HK-2 (cell line): ENCODE results near the gene RBM44.
"Not testable (repeated sequence)": the region's sequence is repeated elsewhere in the genome, so short reads cannot be mapped to it uniquely, and the experiment has no call there.

ENCODE experiments used
- DNase-seq: peaks from one replicate; pipeline ENCODE4 v3.0.0-alpha.2; 2018; ENCODE audit not compliant: unreplicated experiment

Gene RBM44

GRCh38 chr2:237858294-237859081 lies 59.9 kb downstream of the RBM44 start:
- peak; percentile 64 for DNase-seq

GRCh38 chr2:237859082-237859433 lies 60.5 kb downstream of the RBM44 start:
- DNase-seq: no peak

GRCh38 chr2:237859533-237860272 lies 61.1 kb downstream of the RBM44 start, which contains the start of gene RAMP1:
Gene RAMP1 (plus strand): TSS chr2:237859623. CDS start chr2:237859676, 53 bp downstream.
- no peak for DNase-seq

- no peak for DNase-seq
Observed at GRCh38 chr2:237860273-237860935, 61.8 kb downstream of the RBM44 start.

- no peak for DNase-seq
Observed at GRCh38 chr2:237861875-237862527, 63.4 kb downstream of the RBM44 start.

- no peak for DNase-seq
Observed at GRCh38 chr2:237862528-237862895, 63.9 kb downstream of the RBM44 start.

GRCh38 chr2:237863102-237863511 lies 64.5 kb downstream of the RBM44 start:
- no peak for DNase-seq

- no peak for DNase-seq
Observed at GRCh38 chr2:237863689-237864443, 65.3 kb downstream of the RBM44 start.

GRCh38 chr2:237864444-237864931 lies 65.9 kb downstream of the RBM44 start:
- no peak for DNase-seq

GRCh38 chr2:237864940-237865622 lies 66.5 kb downstream of the RBM44 start:
- DNase-seq: peak; percentile 25

- no peak for DNase-seq
Observed at GRCh38 chr2:237865623-237866041, 67.1 kb downstream of the RBM44 start.

GRCh38 chr2:237866101-237866621 lies 67.6 kb downstream of the RBM44 start:
- peak; percentile 15 for DNase-seq

GRCh38 chr2:237867465-237867864 lies 68.9 kb downstream of the RBM44 start:
- DNase-seq: no peak

- DNase-seq: not testable (repeated sequence)
Observed at GRCh38 chr2:237868074-237868473, 69.5 kb downstream of the RBM44 start.

GRCh38 chr2:237868631-237869342 lies 70.2 kb downstream of the RBM44 start:
- no peak for DNase-seq

- DNase-seq: no peak
Observed at GRCh38 chr2:237869343-237870102, 70.9 kb downstream of the RBM44 start.

GRCh38 chr2:237870126-237870525 lies 71.5 kb downstream of the RBM44 start:
- no peak for DNase-seq

- no peak for DNase-seq
Observed at GRCh38 chr2:237870754-237871651, 72.4 kb downstream of the RBM44 start.
